ENCODE data around the gene PRND. TPM values are rescaled to one million over a fixed set of nuclear protein-coding genes. Genes with fewer than 3 reads are reported as not detected.

Gene PRND
- total and polyA plus RNA-seq, 2 donors (not counting 3 experiments of a cell fraction or from before 2014, with no cell fraction given) = 0.18 TPM; not detected in 1

DNA sequence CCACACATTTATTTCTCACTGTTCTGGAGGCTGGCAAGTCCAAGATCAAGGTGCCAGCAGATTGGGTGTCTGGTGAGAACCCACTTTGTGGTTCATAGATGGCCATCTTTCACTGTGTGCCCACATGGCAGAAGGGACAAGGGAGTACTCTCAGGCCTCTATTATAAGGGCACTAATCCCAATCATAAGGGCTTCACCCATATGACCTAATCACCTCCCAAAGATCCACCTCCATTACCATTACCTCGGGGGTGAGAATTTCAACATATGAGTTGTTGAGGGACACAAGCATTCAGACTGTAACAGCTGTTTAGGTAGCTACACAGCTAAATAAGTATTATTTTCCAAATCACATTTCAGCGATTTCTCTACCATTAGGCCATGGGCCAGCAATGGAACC lies 2.5 kb upstream of the PRND start:
- ChIA-PET POLR2A (no interaction called here), CTCF (interaction anchor here (0.9 to 12.7 kb wide), 5 partner anchors 106 to 493 kb away, joined by 3 to 272 read pairs (median 19); no protein-coding TSS in a partner anchor)
- Histone ChIP-seq H3K4me1 (ENCODE audit: control insufficient read depth, extremely low read depth, insufficient read depth, low read length) (no peaks in the 10 kb centered on the region), H3K79me2 (ENCODE audit: control insufficient read depth, insufficient read depth, low read length) (no peaks in the 10 kb centered on the region), H3K27me3 (ENCODE audit: control insufficient read depth in 2 of 2, insufficient read depth in 2 of 2, low read length in 2 of 2) (peaks cover 8 to 11% of the 10 kb centered on the region in 2 experiments), H3K4me3 (replicated peaks in 1 of 3; ENCODE audit: insufficient read depth in 1 of 3, low read depth in 1 of 3, low read length in 3 of 3) (no peak overlapping the region), H3K27ac (ENCODE audit: insufficient read depth, low read depth, low read length) (no peak overlapping the region), H4K20me1 (replicated peaks; ENCODE audit: control insufficient read depth, extremely low read depth, insufficient read depth, low read length) (no peaks in the 10 kb centered on the region), H3K9me3 (replicated peaks; ENCODE audit: control insufficient read depth, insufficient read depth, low read length) (no peaks in the 10 kb centered on the region), H3K4me2 (ENCODE audit: insufficient read depth, low read length) (no peak overlapping the region), H2AFZ (ENCODE audit: low read depth, low read length) (no peak overlapping the region), H3K9ac (replicated peaks; ENCODE audit: extremely low read depth, insufficient read depth, low read length) (no peak overlapping the region), H3K36me3 (ENCODE audit: control insufficient read depth in 2 of 2, extremely low read depth in 1 of 2, insufficient read depth in 2 of 2, low read length in 2 of 2) (no peaks in the 10 kb centered on the region), H3K9me1 (replicated peaks; ENCODE audit: control insufficient read depth, extremely low read depth, insufficient read depth, low read length) (no peaks in the 10 kb centered on the region)
- dilution Hi-C loops (cut with MboI; ENCODE audit: extremely low pct_ligation_motif_present, low sequenced_read_pairs) = no loop called here
- TF ChIP-seq JUN (IDR thresholded peaks at IDR 0.05; ENCODE audit: borderline replicate concordance, insufficient read depth, insufficient read length, low read depth) (no peak), EZH2 (IDR thresholded peaks at IDR 0.05; ENCODE audit: borderline replicate concordance, low read depth, low read length, severe bottlenecking) (no peak), FOS (IDR thresholded peaks at IDR 0.05; ENCODE audit: borderline replicate concordance, insufficient read depth, low read length) (no peak), GATA2 (IDR thresholded peaks at IDR 0.05; ENCODE audit: insufficient read depth, insufficient read length, low read depth, low read length) (no peak), POLR2A (IDR thresholded peaks at IDR 0.05; ENCODE audit: low read depth, low read length) (no peak), MYC (IDR thresholded peaks at IDR 0.05; ENCODE audit: low read depth, low read length) (no peak), POLR2AphosphoS5 (IDR thresholded peaks at IDR 0.05; ENCODE audit: insufficient read depth, low read depth, low read length) (no peak)
- TF ChIP-seq, protein P1, sequence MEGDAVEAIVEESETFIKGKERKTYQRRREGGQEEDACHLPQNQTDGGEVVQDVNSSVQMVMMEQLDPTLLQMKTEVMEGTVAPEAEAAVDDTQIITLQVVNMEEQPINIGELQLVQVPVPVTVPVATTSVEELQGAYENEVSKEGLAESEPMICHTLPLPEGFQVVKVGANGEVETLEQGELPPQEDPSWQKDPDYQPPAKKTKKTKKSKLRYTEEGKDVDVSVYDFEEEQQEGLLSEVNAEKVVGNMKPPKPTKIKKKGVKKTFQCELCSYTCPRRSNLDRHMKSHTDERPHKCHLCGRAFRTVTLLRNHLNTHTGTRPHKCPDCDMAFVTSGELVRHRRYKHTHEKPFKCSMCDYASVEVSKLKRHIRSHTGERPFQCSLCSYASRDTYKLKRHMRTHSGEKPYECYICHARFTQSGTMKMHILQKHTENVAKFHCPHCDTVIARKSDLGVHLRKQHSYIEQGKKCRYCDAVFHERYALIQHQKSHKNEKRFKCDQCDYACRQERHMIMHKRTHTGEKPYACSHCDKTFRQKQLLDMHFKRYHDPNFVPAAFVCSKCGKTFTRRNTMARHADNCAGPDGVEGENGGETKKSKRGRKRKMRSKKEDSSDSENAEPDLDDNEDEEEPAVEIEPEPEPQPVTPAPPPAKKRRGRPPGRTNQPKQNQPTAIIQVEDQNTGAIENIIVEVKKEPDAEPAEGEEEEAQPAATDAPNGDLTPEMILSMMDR (IDR thresholded peaks at IDR 0.05; ENCODE audit: extremely low read depth in 1 of 2, insufficient read depth in 1 of 2, low read depth in 1 of 2, low read length in 2 of 2) = no peak
- TF ChIP-seq, protein P2, sequence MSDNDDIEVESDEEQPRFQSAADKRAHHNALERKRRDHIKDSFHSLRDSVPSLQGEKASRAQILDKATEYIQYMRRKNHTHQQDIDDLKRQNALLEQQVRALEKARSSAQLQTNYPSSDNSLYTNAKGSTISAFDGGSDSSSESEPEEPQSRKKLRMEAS (IDR thresholded peaks at IDR 0.05; ENCODE audit: insufficient read depth, insufficient read length) = no peak
- BruUV-seq (replicated peaks) = no TSS peak
- intact Hi-C loops (cut with micrococcal nuclease) = no loop called here
- FAIRE-seq (no peak), DNase-seq (ENCODE audit: low read depth, low spot score) (no peak)

Measured in endothelial cell of umbilical vein (primary cell).